SK-N-SH (cell line): ENCODE data around the gene EYA2. TPM values are rescaled to one million over a fixed set of nuclear protein-coding genes. Genes with fewer than 3 reads are reported as not detected.

ENCODE experiments used
- CTCF ChIA-PET: fragments of 300-600, 350-600 bp; formaldehyde crosslinking; extraction: SDS; loops from one replicate; lab custom pipeline; 2021; lab: Yijun Ruan, JAX
- POLR2A ChIA-PET: fragments of 350-600 bp; sonication (Branson Sonifier 250); formaldehyde crosslinking; extraction: SDS; loops from one replicate; lab custom pipeline; 2020; ENCODE audit warnings: antibody characterized with exemption, inconsistent platforms; lab: Yijun Ruan, JAX
- DNase-seq: peaks from one replicate; pipeline ENCODE4 v3.0.0; 2012
- H2AFZ ChIP-seq: fragments of 200-600 bp; sonication (generic); 2 replicates; pipeline ENCODE4 v1.8.1; 2016; ENCODE audit warnings: antibody characterized with exemption, mild to moderate bottlenecking, low read depth
- H3F3A ChIP-seq: fragments of 200-600 bp; sonication (generic); replicated peaks from 2 replicates; pipeline ENCODE3; 2016; ENCODE audit warnings: antibody characterized with exemption, mild to moderate bottlenecking; ENCODE audit not compliant: insufficient read depth
- H3K27ac ChIP-seq, 2 experiments: fragments of 200-500 bp in 1 of 2; fragments of 200-600 bp in 1 of 2; sonication (Bioruptor generic) in 1 of 2; sonication (generic), shearing (Covaris generic) in 1 of 2; 2 replicates each; pipeline versions ENCODE4 v1.5.1 to v1.6.1; 2014 to 2016; ENCODE audit warnings: low read depth in 2 of 2, inconsistent platforms in 1 of 2, low read length in 1 of 2, mild to moderate bottlenecking in 1 of 2, mixed read lengths in 1 of 2
- H3K27me3 ChIP-seq: fragments of 200-600 bp; sonication (generic), shearing (Covaris generic); 2 replicates; pipeline ENCODE4 v1.6.1; 2016; ENCODE audit warnings: mixed run types; ENCODE audit not compliant: insufficient read depth
- H3K36me3 ChIP-seq, 2 experiments: fragments of 200-500 bp in 1 of 2; fragments of 200-600 bp in 1 of 2; sonication (Bioruptor generic) in 1 of 2; sonication (generic) in 1 of 2; replicated peaks in 1 of 2; 2 replicates each; pipeline versions ENCODE3 to v1.5.1; 2014 to 2016; ENCODE audit warnings: low read length in 1 of 2, mild to moderate bottlenecking in 1 of 2; ENCODE audit not compliant: insufficient read depth in 2 of 2, control insufficient read depth in 1 of 2
- H3K4me1 ChIP-seq, 2 experiments: fragments of 200-500 bp in 1 of 2; fragments of 200-600 bp in 1 of 2; sonication (Bioruptor generic) in 1 of 2; sonication (generic), shearing (Covaris generic) in 1 of 2; 2 replicates each; pipeline versions ENCODE4 v1.5.1 to v1.6.1; 2014 to 2016; ENCODE audit warnings: low read depth in 1 of 2, low read length in 1 of 2, mixed run types in 1 of 2; ENCODE audit not compliant: insufficient read depth in 2 of 2, control insufficient read depth in 1 of 2
- H3K4me2 ChIP-seq: fragments of 200-600 bp; sonication (generic), shearing (Covaris generic); 2 replicates; pipeline ENCODE4 v1.6.1; 2017; ENCODE audit warnings: mixed run types
- H3K4me3 ChIP-seq, 2 experiments: fragments of 200-500 bp in 1 of 2; fragments of 200-600 bp in 1 of 2; sonication (Bioruptor generic) in 1 of 2; sonication (generic), shearing (Covaris generic) in 1 of 2; 2 replicates each; pipeline versions ENCODE4 v1.5.1 to v1.8.1; 2014 to 2016; ENCODE audit warnings: low read depth in 2 of 2, inconsistent platforms in 1 of 2, low read length in 1 of 2, mild to moderate bottlenecking in 1 of 2, mixed read lengths in 1 of 2, moderate library complexity in 1 of 2
- H3K79me2 ChIP-seq: fragments of 200-600 bp; sonication (generic); 2 replicates; pipeline ENCODE4 v1.8.1; 2017; ENCODE audit warnings: mild to moderate bottlenecking; ENCODE audit not compliant: insufficient read depth
- H3K9ac ChIP-seq: fragments of 200-600 bp; sonication (generic); 2 replicates; pipeline ENCODE4 v1.6.1; 2017; ENCODE audit warnings: mixed run types
- H3K9me2 ChIP-seq: fragments of 200-600 bp; sonication (generic); 2 replicates; pipeline ENCODE4 v1.6.1; 2017; ENCODE audit warnings: mixed run types
- H3K9me3 ChIP-seq: fragments of 200-600 bp; sonication (generic); 2 replicates; pipeline ENCODE4 v1.6.1; 2017; ENCODE audit warnings: mixed run types, mild to moderate bottlenecking, moderate library complexity
- H4K20me1 ChIP-seq: fragments of 200-600 bp; sonication (generic); 2 replicates; pipeline ENCODE4 v1.6.1; 2017; ENCODE audit warnings: mild to moderate bottlenecking, mixed run types; ENCODE audit not compliant: insufficient read depth
- CHD2 ChIP-seq: fragments of 150-350 bp; IDR thresholded peaks from 2 replicates; pipeline ENCODE4 v1.6.1; 2018; ENCODE audit warnings: low read length; ENCODE audit not compliant: partially characterized antibody
- ELF1 ChIP-seq: IDR thresholded peaks from 2 replicates; pipeline ENCODE4 v1.4.0; 2012
- FOSL2 ChIP-seq: IDR thresholded peaks from 2 replicates; pipeline ENCODE4 v1.4.0; 2012; ENCODE audit warnings: low read depth, mild to moderate bottlenecking, moderate library complexity, borderline replicate concordance
- FOXJ3 ChIP-seq: sonication (generic); formaldehyde crosslinking; IDR thresholded peaks from 2 replicates; pipeline ENCODE4 v1.5.1; 2020; ENCODE audit warnings: mild to moderate bottlenecking, missing genetic modification reagents
- FOXM1 ChIP-seq: IDR thresholded peaks from 2 replicates; pipeline ENCODE4 v1.4.0; 2012; ENCODE audit warnings: low read depth, mild to moderate bottlenecking
- GABPA ChIP-seq: IDR thresholded peaks from 2 replicates; pipeline ENCODE4 v1.4.0; 2012; ENCODE audit warnings: low read depth, mild to moderate bottlenecking
- GATA2 ChIP-seq: sonication (generic); formaldehyde crosslinking; IDR thresholded peaks from 2 replicates; pipeline ENCODE4 v1.5.0; 2020; ENCODE audit warnings: mild to moderate bottlenecking, missing genetic modification reagents
- MEF2A ChIP-seq: IDR thresholded peaks from 2 replicates; pipeline ENCODE4 v1.4.0; 2012; ENCODE audit warnings: low read depth, borderline replicate concordance
- NFIC ChIP-seq: IDR thresholded peaks from 2 replicates; pipeline ENCODE4 v1.4.0; 2012; ENCODE audit warnings: borderline replicate concordance
- NRF1 ChIP-seq: IDR thresholded peaks from 2 replicates; pipeline ENCODE4 v1.6.1; 2012; ENCODE audit warnings: low read depth, mild to moderate bottlenecking, low read length
- RCOR1 ChIP-seq: fragments of 150-350 bp; IDR thresholded peaks from 2 replicates; pipeline ENCODE4 v1.6.1; 2017; ENCODE audit warnings: antibody characterized with exemption, low read length
- SIN3A ChIP-seq: IDR thresholded peaks from 2 replicates; pipeline ENCODE4 v1.6.1; 2012; ENCODE audit warnings: low read depth, mild to moderate bottlenecking, low read length, moderate library complexity, borderline replicate concordance
- SMC3 ChIP-seq: IDR thresholded peaks from 2 replicates; pipeline ENCODE4 v1.6.1; 2012; ENCODE audit warnings: low read depth, low read length, improper control_type of control experiment
- TAF1 ChIP-seq: IDR thresholded peaks from 2 replicates; pipeline ENCODE4 v1.6.1; 2012; ENCODE audit warnings: low read depth, mild to moderate bottlenecking, low read length, moderate library complexity, borderline replicate concordance
- TCF12 ChIP-seq: IDR thresholded peaks from 2 replicates; pipeline ENCODE4 v1.4.0; 2012
- YY1 ChIP-seq: IDR thresholded peaks from 2 replicates; pipeline ENCODE4 v1.4.0; 2012; ENCODE audit warnings: low read depth, mild to moderate bottlenecking
- WGBS: methylation state at CpG from one replicate; pipeline ENCODE4 v1.1.6; 2017; ENCODE audit warnings: low lambda C conversion rate; 5-methylcytosine and 5-hydroxymethylcytosine counted together
- polyA plus RNA-seq, 3 experiments: library from polyadenylated mRNA; depleted of rRNA; stranded (reverse); fragments of >200 nt; gene quantifications; 2 replicates each; pipeline ENCODE4 v1.2.3, GENCODE V29; 2012
- TF ChIP-seq, protein P1 (sequence below): IDR thresholded peaks from 2 replicates; pipeline ENCODE4 v1.4.0; 2012; ENCODE audit warnings: low read depth
- TF ChIP-seq, protein P2 (sequence below): fragments of 150-350 bp; IDR thresholded peaks from 2 replicates; pipeline ENCODE4 v1.6.1; 2016; ENCODE audit warnings: mild to moderate bottlenecking, low read depth, low read length
- TF ChIP-seq, protein P3 (sequence below): IDR thresholded peaks from 2 replicates; pipeline ENCODE4 v1.4.0; 2012; ENCODE audit warnings: low read depth, borderline replicate concordance
- TF ChIP-seq, protein P4 (sequence below): IDR thresholded peaks from 2 replicates; pipeline ENCODE4; 2012

Gene EYA2
- polyA plus RNA-seq, 1 of the 3 experiments (the other 2 are of a cell fraction), result 0.05 TPM

DNA sequence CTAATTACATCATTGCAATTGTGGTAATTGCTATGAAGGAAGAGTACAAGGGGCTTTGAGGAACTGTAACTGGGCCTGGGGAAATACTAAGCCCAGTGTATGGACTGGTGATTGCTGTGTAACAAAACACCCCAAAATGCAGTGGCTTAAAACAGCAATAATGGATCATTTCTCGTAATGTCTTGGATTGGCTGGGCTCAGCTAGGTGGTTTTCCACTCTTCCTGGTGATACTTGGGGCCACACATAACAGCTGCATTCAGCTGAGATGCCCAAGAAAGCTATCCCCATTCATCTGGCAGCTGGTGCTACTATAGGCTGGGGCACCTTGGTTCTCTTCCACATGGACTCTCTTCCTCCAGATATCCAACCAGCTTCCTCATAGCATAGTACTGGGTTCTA is 150.3 kb downstream of the EYA2 start:
- H3K27ac ChIP-seq, result no peak overlapping the region
- TF ChIP-seq ELF1, result no peak
- TF ChIP-seq SMC3, result no peak
- no peak for TF ChIP-seq CHD2
- no peak for TF ChIP-seq GABPA
- TF ChIP-seq FOXJ3 (CRISPR knock-in tag), result no peak

DNA sequence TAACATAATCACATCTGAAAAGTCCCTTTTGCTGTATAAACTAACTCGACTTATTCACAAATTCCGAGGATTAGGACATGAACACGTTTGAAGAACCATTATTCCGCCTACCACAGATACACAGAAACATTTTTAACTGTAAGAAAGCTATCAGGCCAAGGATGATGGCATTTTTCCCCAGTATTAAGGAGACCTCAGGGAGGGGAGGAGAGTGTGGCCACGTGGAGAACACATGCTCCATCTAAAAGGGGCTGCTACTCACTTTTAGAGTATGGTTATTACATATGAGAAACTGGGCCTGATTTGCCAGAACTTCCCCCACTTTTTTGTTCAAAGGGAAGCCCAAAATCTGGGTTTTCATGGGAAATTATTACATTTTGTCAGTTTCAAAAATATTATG is 153.4 kb downstream of the EYA2 start:
- TF ChIP-seq GATA2 (no peak), MEF2A (no peak), FOXM1 (no peak), SIN3A (no peak), RCOR1 (no peak), TCF12 (no peak), FOSL2 (no peak), TAF1 (no peak), ELF1 (no peak), CHD2 (no peak), GABPA (no peak), SMC3 (no peak), FOXJ3 (CRISPR knock-in tag) (no peak), NFIC (no peak), YY1 (no peak), NRF1 (no peak)
- TF ChIP-seq, protein P1, sequence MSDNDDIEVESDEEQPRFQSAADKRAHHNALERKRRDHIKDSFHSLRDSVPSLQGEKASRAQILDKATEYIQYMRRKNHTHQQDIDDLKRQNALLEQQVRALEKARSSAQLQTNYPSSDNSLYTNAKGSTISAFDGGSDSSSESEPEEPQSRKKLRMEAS, result no peak
- TF ChIP-seq, protein P2, sequence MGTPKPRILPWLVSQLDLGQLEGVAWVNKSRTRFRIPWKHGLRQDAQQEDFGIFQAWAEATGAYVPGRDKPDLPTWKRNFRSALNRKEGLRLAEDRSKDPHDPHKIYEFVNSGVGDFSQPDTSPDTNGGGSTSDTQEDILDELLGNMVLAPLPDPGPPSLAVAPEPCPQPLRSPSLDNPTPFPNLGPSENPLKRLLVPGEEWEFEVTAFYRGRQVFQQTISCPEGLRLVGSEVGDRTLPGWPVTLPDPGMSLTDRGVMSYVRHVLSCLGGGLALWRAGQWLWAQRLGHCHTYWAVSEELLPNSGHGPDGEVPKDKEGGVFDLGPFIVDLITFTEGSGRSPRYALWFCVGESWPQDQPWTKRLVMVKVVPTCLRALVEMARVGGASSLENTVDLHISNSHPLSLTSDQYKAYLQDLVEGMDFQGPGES, result no peak
- TF ChIP-seq, protein P3, sequence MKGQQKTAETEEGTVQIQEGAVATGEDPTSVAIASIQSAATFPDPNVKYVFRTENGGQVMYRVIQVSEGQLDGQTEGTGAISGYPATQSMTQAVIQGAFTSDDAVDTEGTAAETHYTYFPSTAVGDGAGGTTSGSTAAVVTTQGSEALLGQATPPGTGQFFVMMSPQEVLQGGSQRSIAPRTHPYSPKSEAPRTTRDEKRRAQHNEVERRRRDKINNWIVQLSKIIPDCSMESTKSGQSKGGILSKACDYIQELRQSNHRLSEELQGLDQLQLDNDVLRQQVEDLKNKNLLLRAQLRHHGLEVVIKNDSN, result no peak
- TF ChIP-seq, protein P4, sequence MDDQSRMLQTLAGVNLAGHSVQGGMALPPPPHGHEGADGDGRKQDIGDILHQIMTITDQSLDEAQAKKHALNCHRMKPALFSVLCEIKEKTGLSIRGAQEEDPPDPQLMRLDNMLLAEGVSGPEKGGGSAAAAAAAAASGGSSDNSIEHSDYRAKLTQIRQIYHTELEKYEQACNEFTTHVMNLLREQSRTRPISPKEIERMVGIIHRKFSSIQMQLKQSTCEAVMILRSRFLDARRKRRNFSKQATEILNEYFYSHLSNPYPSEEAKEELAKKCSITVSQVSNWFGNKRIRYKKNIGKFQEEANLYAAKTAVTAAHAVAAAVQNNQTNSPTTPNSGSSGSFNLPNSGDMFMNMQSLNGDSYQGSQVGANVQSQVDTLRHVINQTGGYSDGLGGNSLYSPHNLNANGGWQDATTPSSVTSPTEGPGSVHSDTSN, result no peak
- H3K79me2 ChIP-seq, result no peaks in the 10 kb centered on the region
- H3K27ac ChIP-seq, result no peak overlapping the region
- H3K4me3 ChIP-seq, result no peak overlapping the region
- 38% methylated on average over 5 of the region's 5 CpGs for WGBS
- no peaks in the 10 kb centered on the region; the same call in 1 of the 2 replicates for H3K27me3 ChIP-seq
- H3K9me3 ChIP-seq, result no peaks in the 10 kb centered on the region
- ChIA-PET POLR2A (no interaction called here), CTCF (no interaction called here)
- no peaks in the 10 kb centered on the region for H3K4me1 ChIP-seq
- no peak overlapping the region for H3K4me2 ChIP-seq
- H3K36me3 ChIP-seq, result no peaks in the 10 kb centered on the region
- H4K20me1 ChIP-seq, result no peaks in the 10 kb centered on the region
- H3F3A ChIP-seq, result no peaks in the 10 kb centered on the region
- no peak for DNase-seq
- H2AFZ ChIP-seq, result no peak overlapping the region
- H3K9me2 ChIP-seq, result no peaks in the 10 kb centered on the region
- H3K9ac ChIP-seq, result no peak overlapping the region

More for the DNA sequence above, 150.3 kb downstream of the EYA2 start:
- Histone ChIP-seq H3K9ac (no peak overlapping the region), H3K27me3 (no peaks in the 10 kb centered on the region), H3K36me3 (no peaks in the 10 kb centered on the region), H4K20me1 (no peaks in the 10 kb centered on the region), H3K9me2 (no peaks in the 10 kb centered on the region), H3K79me2 (no peaks in the 10 kb centered on the region), H3K4me1 (no peaks in the 10 kb centered on the region), H2AFZ (no peak overlapping the region), H3K4me2 (no peak overlapping the region), H3F3A (no peaks in the 10 kb centered on the region), H3K4me3 (no peak overlapping the region), H3K9me3 (no peaks in the 10 kb centered on the region)
- ChIA-PET POLR2A (no interaction called here), CTCF (interaction anchor here (0.7 kb wide), 1 partner anchor 25 kb away, joined by 3 read pairs; no protein-coding TSS in a partner anchor)
- WGBS, result 0% methylated on average over 1 of the region's 1 CpG
- no peak for DNase-seq
